ENCODE data around the gene TCEA3.

DNA sequence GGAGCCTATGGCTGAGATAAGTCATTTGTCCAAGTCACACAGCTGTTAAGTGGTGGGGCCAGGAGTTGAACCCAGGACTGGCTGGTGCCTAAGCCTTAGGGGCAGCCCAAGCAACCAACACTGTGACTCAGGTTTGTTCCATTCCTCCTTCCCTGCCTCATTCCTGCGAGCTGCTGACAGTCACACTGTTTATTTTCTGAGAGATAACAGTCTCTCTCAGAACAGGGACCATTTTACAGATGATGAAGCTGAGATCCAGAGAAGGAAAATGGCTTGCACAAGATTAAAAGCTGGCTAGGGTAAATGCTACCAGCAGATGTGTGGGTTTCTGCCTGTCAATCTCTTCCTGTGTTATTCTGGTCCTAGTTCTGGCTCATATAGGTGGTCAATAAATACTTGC, 24.3 kb upstream of the TCEA3 start:
- no peak for TF ChIP-seq EZH2phosphoT487 (IDR thresholded peaks at IDR 0.05; ENCODE audit: borderline replicate concordance, low read length)
- TF ChIP-seq CTCF (IDR thresholded peaks at IDR 0.05; ENCODE audit: low read depth, low read length, poor library complexity, severe bottlenecking), result no peak

All from DOHH2 (cell line).